Effector CD4-positive, alpha-beta T cell (primary cell): ENCODE results near the gene SPIB.
A peak's percentile ranks its signal among the peaks of the same experiment; 100 is the strongest.

Experiments
- DNase-seq: peaks from one replicate; pipeline ENCODE4 v3.0.0-alpha.2; 2020

SPIB gene

GRCh38 chr19:50475736-50476223, 57.0 kb downstream of the SPIB start:
- no peak for DNase-seq

GRCh38 chr19:50476224-50476906, 57.6 kb downstream of the SPIB start, which contains the start of the genes EMC10 and GARIN5A:
EMC10 (plus strand) TSS chr19:50476507; CDS start chr19:50476545, 38 bp downstream.
GARIN5A (minus strand) TSS chr19:50476848; CDS start chr19:50476388, 460 bp downstream.
- peak; percentile 85 for DNase-seq

GRCh38 chr19:50476907-50477238, 58.1 kb downstream of the SPIB start:
- no peak for DNase-seq

- no peak for DNase-seq
Measured at GRCh38 chr19:50477751-50478515, 59.2 kb downstream of the SPIB start.

- no peak for DNase-seq
Measured at GRCh38 chr19:50478901-50479715, 60.4 kb downstream of the SPIB start.

GRCh38 chr19:50479761-50480251, 61.1 kb downstream of the SPIB start:
- DNase-seq: no peak

- no peak for DNase-seq
Measured at GRCh38 chr19:50480281-50481111, 61.8 kb downstream of the SPIB start.
